GM12874 (cell line): ENCODE data around the gene CSTF1.

Experiments
- TF ChIP-seq, protein P1 (sequence below): IDR thresholded peaks from 2 replicates; pipeline ENCODE4 v1.5.1; 2011; ENCODE audit warnings: low read depth, mild to moderate bottlenecking, control low read depth, low read length, moderate library complexity; ENCODE audit not compliant: insufficient read depth

CSTF1 gene

DNA sequence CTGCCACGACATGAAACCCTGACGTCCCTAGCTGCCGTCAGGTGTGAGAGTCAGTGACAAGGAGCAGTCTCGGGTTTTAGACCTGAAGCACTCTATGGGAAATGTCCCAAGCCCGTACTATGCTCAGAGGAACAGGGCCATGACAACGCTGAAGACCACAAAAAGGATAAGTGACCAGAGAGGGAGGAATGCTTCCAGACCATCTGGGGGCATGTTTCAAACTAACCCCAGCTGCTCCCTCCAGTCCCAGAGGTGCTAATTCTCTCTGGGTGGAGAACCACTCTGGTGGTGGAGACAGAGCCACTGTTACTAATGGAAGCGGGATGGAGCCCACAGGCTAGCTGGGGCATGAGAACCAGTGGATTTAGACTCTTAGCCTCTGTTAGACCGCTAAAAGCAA is 9.1 kb upstream of the CSTF1 start:
- TF ChIP-seq, protein P1, sequence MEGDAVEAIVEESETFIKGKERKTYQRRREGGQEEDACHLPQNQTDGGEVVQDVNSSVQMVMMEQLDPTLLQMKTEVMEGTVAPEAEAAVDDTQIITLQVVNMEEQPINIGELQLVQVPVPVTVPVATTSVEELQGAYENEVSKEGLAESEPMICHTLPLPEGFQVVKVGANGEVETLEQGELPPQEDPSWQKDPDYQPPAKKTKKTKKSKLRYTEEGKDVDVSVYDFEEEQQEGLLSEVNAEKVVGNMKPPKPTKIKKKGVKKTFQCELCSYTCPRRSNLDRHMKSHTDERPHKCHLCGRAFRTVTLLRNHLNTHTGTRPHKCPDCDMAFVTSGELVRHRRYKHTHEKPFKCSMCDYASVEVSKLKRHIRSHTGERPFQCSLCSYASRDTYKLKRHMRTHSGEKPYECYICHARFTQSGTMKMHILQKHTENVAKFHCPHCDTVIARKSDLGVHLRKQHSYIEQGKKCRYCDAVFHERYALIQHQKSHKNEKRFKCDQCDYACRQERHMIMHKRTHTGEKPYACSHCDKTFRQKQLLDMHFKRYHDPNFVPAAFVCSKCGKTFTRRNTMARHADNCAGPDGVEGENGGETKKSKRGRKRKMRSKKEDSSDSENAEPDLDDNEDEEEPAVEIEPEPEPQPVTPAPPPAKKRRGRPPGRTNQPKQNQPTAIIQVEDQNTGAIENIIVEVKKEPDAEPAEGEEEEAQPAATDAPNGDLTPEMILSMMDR = no peak

DNA sequence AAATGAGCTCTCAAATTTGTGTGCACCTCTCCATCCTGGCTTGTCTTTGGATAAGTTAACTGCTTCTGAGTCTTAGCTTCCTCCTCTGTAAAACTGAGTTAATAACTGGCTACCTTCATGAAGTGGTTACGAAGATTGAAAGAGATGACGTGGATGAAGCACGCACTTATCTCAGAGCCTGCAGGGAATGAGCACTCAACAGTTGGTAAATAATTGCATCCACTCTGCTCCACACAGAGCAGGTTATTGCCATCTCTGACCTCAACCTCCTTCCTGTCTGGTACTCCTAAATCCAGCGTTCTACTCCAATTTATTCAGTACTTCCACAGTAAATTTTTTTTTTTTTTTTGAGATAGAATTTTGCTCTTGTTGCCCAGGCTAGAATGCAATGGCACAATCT is 7.3 kb upstream of the CSTF1 start:
- TF ChIP-seq, protein P1 = no peak

DNA sequence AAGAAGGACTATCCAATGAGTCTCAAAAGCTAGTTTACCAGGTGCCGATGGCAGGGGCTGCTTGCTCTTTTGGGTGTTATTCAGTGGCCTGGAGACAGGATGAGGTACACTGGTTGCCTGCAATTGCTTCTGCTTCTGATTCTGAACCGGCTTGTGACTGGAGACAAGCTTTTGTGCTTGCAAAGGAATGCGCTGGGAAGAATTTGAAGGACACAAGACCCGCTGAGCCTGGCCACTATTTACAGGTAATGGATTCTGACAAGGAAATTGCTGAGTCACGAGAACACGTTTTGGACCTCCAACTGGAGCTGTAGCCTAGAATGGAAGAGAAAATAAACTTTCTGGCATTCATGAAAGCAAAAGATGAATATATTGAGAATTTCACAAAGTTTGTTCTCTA is 6.2 kb upstream of the CSTF1 start:
- TF ChIP-seq, protein P1 = no peak

DNA sequence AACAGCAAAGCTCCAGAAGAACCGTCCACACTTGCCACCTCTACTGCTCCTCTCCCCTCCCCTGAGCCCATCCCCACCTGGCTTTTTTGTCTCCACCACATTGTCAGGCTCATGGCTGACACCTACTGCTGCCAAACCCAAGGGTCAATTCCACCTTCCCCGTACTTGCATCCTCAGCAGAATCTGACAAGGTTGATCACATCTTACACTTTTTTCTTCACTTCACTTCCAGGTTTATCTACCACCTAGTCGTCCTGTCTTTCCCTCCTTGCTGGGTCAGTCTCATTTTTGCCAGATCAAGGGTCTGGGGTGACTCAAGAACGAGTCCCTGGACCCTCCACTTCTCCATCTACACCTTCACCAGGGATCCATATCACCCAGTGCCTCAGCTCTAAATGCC is 3.6 kb upstream of the CSTF1 start:
- TF ChIP-seq, protein P1 = no peak

- TF ChIP-seq, protein P1 = no peak
These were observed 2.6 kb upstream of the CSTF1 start for GRCh38 chr20:56389807-56390206.

DNA sequence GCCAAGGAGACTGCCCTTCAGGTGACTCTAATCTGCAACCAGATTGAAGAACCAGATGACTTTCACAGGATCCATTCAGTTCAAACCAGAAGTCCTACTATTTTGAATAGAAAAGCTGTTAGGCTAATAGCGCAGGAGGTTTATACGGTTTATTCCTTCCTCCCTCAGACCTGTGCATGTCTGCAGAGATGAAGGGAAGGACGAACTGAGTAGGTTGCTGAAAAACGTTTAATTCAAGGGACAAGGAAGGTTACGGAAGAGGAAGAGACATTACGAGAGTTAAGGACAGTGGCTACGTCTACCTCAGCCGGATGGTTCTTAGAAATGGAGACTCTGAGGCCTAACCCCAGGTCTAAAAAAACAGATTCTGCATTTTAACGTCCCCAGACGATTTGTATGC is 1.4 kb upstream of the CSTF1 start:
- TF ChIP-seq, protein P1 = no peak

GRCh38 chr20:56391596-56392131 is 781 bp upstream of the CSTF1 start:
- TF ChIP-seq, protein P1 = no peak

GRCh38 chr20:56392881-56393482 is 537 bp downstream of the CSTF1 start:
- TF ChIP-seq, protein P1 = no peak
